Measurements from ENCODE around the gene GDF3. TPM values are rescaled to one million over a fixed set of nuclear protein-coding genes. Genes with fewer than 3 reads are reported as not detected.

GDF3 gene
- total and polyA plus RNA-seq, 2 donors (not counting 1 experiment from before 2014, with no cell fraction given) = not detected

DNA sequence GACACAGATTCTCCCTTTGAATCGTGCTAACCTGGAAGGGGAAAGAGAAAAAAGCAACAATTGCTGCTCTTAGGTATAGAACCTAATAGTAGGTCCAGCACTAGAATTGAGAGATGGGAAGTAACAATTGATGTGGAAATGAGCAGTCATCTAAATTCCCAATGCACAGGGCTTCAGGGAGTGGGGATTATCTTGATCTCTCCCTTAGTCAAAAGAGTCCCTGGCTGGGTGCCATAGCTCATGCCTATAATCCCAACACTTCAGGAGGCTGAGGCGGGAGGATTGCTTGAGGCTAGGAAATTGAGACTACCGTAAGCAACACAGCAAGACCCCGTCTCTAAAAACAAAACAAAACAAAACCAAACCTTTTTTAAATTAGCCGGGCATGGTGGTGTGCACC is 33.8 kb downstream of the GDF3 start:
- no peak for TF ChIP-seq EZH2 (IDR thresholded peaks at IDR 0.05; ENCODE audit: low read length, missing control alignments)
- TF ChIP-seq, protein P1, sequence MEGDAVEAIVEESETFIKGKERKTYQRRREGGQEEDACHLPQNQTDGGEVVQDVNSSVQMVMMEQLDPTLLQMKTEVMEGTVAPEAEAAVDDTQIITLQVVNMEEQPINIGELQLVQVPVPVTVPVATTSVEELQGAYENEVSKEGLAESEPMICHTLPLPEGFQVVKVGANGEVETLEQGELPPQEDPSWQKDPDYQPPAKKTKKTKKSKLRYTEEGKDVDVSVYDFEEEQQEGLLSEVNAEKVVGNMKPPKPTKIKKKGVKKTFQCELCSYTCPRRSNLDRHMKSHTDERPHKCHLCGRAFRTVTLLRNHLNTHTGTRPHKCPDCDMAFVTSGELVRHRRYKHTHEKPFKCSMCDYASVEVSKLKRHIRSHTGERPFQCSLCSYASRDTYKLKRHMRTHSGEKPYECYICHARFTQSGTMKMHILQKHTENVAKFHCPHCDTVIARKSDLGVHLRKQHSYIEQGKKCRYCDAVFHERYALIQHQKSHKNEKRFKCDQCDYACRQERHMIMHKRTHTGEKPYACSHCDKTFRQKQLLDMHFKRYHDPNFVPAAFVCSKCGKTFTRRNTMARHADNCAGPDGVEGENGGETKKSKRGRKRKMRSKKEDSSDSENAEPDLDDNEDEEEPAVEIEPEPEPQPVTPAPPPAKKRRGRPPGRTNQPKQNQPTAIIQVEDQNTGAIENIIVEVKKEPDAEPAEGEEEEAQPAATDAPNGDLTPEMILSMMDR (conservative IDR thresholded peaks at IDR 0.05 in 1 of 2, IDR thresholded peaks at IDR 0.05 in 1 of 2; ENCODE audit: low read depth in 1 of 2, low read length in 2 of 2) = no peak
- H3K4me2 ChIP-seq (ENCODE audit: extremely low read depth, insufficient read depth, low read length) = no peak overlapping the region
- no peak overlapping the region for H3K4me3 ChIP-seq (replicated peaks in 1 of 4; ENCODE audit: control extremely low read depth in 1 of 4, insufficient read depth in 1 of 4, low read depth in 3 of 4, low read length in 4 of 4)
- H3K4me1 ChIP-seq (ENCODE audit: control insufficient read depth, extremely low read depth, insufficient read depth, low read length) = no peaks in the 10 kb centered on the region
- no peaks in the 10 kb centered on the region for H3K9me3 ChIP-seq (ENCODE audit: control insufficient read depth, insufficient read depth, low read depth, low read length)
- no peak for DNase-seq (ENCODE audit: low read depth in 2 of 2)
- no peaks in the 10 kb centered on the region for H3K79me2 ChIP-seq (ENCODE audit: control insufficient read depth, insufficient read depth, low read length)
- H3K9ac ChIP-seq (ENCODE audit: insufficient read depth, low read length) = no peak overlapping the region
- no peaks in the 10 kb centered on the region for H3K27me3 ChIP-seq (ENCODE audit: control insufficient read depth, insufficient read depth, low read length)
- H3K27ac ChIP-seq (ENCODE audit: insufficient read depth, low read length) = no peak overlapping the region
- H2AFZ ChIP-seq (ENCODE audit: low read length) = no peak overlapping the region
- no peaks in the 10 kb centered on the region for H4K20me1 ChIP-seq (ENCODE audit: control insufficient read depth, extremely low read depth, insufficient read depth, low read length)
- H3K36me3 ChIP-seq (ENCODE audit: control insufficient read depth, insufficient read depth, low read length) = no peaks in the 10 kb centered on the region

DNA sequence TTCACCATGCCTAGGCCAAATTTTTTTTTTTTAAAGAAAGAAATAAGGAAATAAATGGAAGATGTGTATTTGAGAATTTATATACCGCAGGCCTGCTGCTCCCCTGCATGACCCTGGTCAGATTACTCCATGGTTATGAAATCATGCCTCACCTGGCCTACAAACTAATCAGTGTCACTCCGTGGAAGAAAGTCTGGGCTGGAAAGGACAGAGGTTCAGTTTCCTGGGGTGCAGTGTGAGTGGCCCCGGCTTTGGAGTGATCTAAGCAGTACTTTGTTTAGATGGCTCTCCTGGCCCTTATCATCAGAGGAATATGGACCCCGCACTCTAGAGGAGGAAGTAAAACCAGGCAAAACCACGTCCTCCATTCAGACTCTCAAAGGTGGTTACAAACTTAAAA is 39.5 kb downstream of the GDF3 start:
- H3K27me3 ChIP-seq (ENCODE audit: control insufficient read depth, insufficient read depth, low read length) = no peaks in the 10 kb centered on the region
- H3K4me2 ChIP-seq (ENCODE audit: extremely low read depth, insufficient read depth, low read length) = no peak overlapping the region
- no peaks in the 10 kb centered on the region for H4K20me1 ChIP-seq (ENCODE audit: control insufficient read depth, extremely low read depth, insufficient read depth, low read length)
- no peaks in the 10 kb centered on the region for H3K79me2 ChIP-seq (ENCODE audit: control insufficient read depth, insufficient read depth, low read length)
- no peaks in the 10 kb centered on the region for H3K36me3 ChIP-seq (ENCODE audit: control insufficient read depth, insufficient read depth, low read length)
- no peak overlapping the region for H3K4me3 ChIP-seq (replicated peaks in 1 of 4; ENCODE audit: control extremely low read depth in 1 of 4, insufficient read depth in 1 of 4, low read depth in 3 of 4, low read length in 4 of 4)
- TF ChIP-seq EZH2 (IDR thresholded peaks at IDR 0.05; ENCODE audit: low read length, missing control alignments) = no peak
- TF ChIP-seq, protein P1 (conservative IDR thresholded peaks at IDR 0.05 in 1 of 2, IDR thresholded peaks at IDR 0.05 in 1 of 2; ENCODE audit: low read depth in 1 of 2, low read length in 2 of 2) = no peak
- no peaks in the 10 kb centered on the region for H3K4me1 ChIP-seq (ENCODE audit: control insufficient read depth, extremely low read depth, insufficient read depth, low read length)
- H2AFZ ChIP-seq (ENCODE audit: low read length) = no peak overlapping the region
- no peak for DNase-seq (ENCODE audit: low read depth in 2 of 2)
- no peak overlapping the region for H3K27ac ChIP-seq (ENCODE audit: insufficient read depth, low read length)
- H3K9ac ChIP-seq (ENCODE audit: insufficient read depth, low read length) = no peak overlapping the region
- no peaks in the 10 kb centered on the region for H3K9me3 ChIP-seq (ENCODE audit: control insufficient read depth, insufficient read depth, low read depth, low read length)

DNA sequence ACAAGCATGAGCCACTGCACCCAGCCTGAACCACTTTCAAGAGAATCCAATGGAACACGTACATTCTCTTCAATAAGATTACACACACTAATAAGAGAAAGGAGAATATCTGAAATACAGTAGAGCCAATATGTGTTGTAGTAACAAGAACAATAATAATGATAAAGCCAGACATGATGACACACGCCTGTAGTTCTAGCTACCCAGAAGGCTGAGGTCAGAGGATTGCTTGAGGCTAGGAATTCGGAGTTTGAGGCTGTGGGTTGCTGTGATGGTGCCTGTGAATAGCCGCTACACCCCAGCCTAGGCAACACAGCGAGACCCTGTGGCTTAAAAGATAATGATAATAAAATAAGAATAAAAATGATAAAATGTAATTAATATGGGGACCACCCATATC is 45.5 kb downstream of the GDF3 start:
- no peaks in the 10 kb centered on the region for H4K20me1 ChIP-seq (ENCODE audit: control insufficient read depth, extremely low read depth, insufficient read depth, low read length)
- DNase-seq (ENCODE audit: low read depth in 2 of 2) = no peak
- H3K9ac ChIP-seq (ENCODE audit: insufficient read depth, low read length) = no peak overlapping the region
- H3K27ac ChIP-seq (ENCODE audit: insufficient read depth, low read length) = no peak overlapping the region
- H3K27me3 ChIP-seq (ENCODE audit: control insufficient read depth, insufficient read depth, low read length) = no peaks in the 10 kb centered on the region
- no peak for TF ChIP-seq EZH2 (IDR thresholded peaks at IDR 0.05; ENCODE audit: low read length, missing control alignments)
- TF ChIP-seq, protein P1 (conservative IDR thresholded peaks at IDR 0.05 in 1 of 2, IDR thresholded peaks at IDR 0.05 in 1 of 2; ENCODE audit: low read depth in 1 of 2, low read length in 2 of 2) = no peak
- no peak overlapping the region for H3K4me2 ChIP-seq (ENCODE audit: extremely low read depth, insufficient read depth, low read length)
- no peaks in the 10 kb centered on the region for H3K4me1 ChIP-seq (ENCODE audit: control insufficient read depth, extremely low read depth, insufficient read depth, low read length)
- no peaks in the 10 kb centered on the region for H3K9me3 ChIP-seq (ENCODE audit: control insufficient read depth, insufficient read depth, low read depth, low read length)
- H3K79me2 ChIP-seq (ENCODE audit: control insufficient read depth, insufficient read depth, low read length) = no peaks in the 10 kb centered on the region
- no peak overlapping the region for H3K4me3 ChIP-seq (replicated peaks in 1 of 4; ENCODE audit: control extremely low read depth in 1 of 4, insufficient read depth in 1 of 4, low read depth in 3 of 4, low read length in 4 of 4)
- H2AFZ ChIP-seq (ENCODE audit: low read length) = no peak overlapping the region
- no peaks in the 10 kb centered on the region for H3K36me3 ChIP-seq (ENCODE audit: control insufficient read depth, insufficient read depth, low read length)

Measured in fibroblast of lung (primary cell).